ENCODE data around the gene DUSP12. TPM values are rescaled to one million over a fixed set of nuclear protein-coding genes. Genes with fewer than 3 reads are reported as not detected.
A peak's percentile ranks its signal among the peaks of the same experiment; 100 is the strongest.

DUSP12 gene
- total and polyA plus RNA-seq, 9 of the 15 experiments (the other 6 are each of a cell fraction or from before 2014, with no cell fraction given): 10.4 to 81.4 (median 43.6) TPM

GRCh38 chr1:161766102-161766981, 16.8 kb downstream of the DUSP12 start, which contains the start of gene ATF6 (continued):
- TF ChIP-seq ZFX (CRISPR knock-in tag; IDR thresholded peaks at IDR 0.05) (peak; percentile 73), GABPA (tag; conservative IDR thresholded peaks at IDR 0.05; ENCODE audit: low read depth) (peak; percentile 88), KLF13 (tag; IDR thresholded peaks at IDR 0.05; ENCODE audit: borderline replicate concordance, low read depth) (no peak), ILK (tag; IDR thresholded peaks at IDR 0.05; ENCODE audit: borderline replicate concordance, low read depth) (no peak), ZNF431 (CRISPR knock-in tag; IDR thresholded peaks at IDR 0.05) (0 out of 2 replicates have a peak, but pooled peaks have one; percentile 32), ZNF146 (CRISPR knock-in tag; IDR thresholded peaks at IDR 0.05; ENCODE audit: unreplicated experiment) (no peak), ELF2 (CRISPR knock-in tag; IDR thresholded peaks at IDR 0.05) (0 out of 2 replicates have a peak, but pooled peaks have one; percentile 25), COPS2 (conservative IDR thresholded peaks at IDR 0.05) (no peak), BCL6 (CRISPR knock-in tag; IDR thresholded peaks at IDR 0.05) (no peak), ZFP36 (IDR thresholded peaks at IDR 0.05; ENCODE audit: low read depth, low read length, partially characterized antibody) (no peak), ATF6 (CRISPR knock-in tag; IDR thresholded peaks at IDR 0.05) (peak; percentile 79; the same call in 1 of the 2 replicates), CREB3 (tag; conservative IDR thresholded peaks at IDR 0.05; ENCODE audit: low read depth) (no peak), ZNF395 (CRISPR knock-in tag; IDR thresholded peaks at IDR 0.05) (0 out of 2 replicates have a peak, but pooled peaks have one; percentile 31), ZNF79 (CRISPR knock-in tag; IDR thresholded peaks at IDR 0.05; ENCODE audit: low read depth) (no peak), TRIM24 (IDR thresholded peaks at IDR 0.05) (peak in 1 of 2 experiments; percentile 94; a peak in 2 of 4 replicates), HBP1 (CRISPR knock-in tag; IDR thresholded peaks at IDR 0.05) (no peak), MXI1 (IDR thresholded peaks at IDR 0.05; ENCODE audit: low read depth, low read length) (no peak), CBX5 (IDR thresholded peaks at IDR 0.05; ENCODE audit: borderline replicate concordance, low read depth) (no peak), MTA1 (IDR thresholded peaks at IDR 0.05; ENCODE audit: borderline replicate concordance) (peak; percentile 71; the same call in 1 of the 2 replicates)
